CD1c-positive myeloid dendritic cell (primary cell): Measurements from ENCODE around the gene GLB1L3.
"Not testable (repeated sequence)": the region's sequence is repeated elsewhere in the genome, so short reads cannot be mapped to it uniquely, and the experiment has no call there.

ENCODE experiments used
- DNase-seq: peaks from one replicate; pipeline ENCODE4 v3.0.0-alpha.2; 2016; ENCODE audit errors: extremely low spot score

Gene GLB1L3

GRCh38 chr11:134250675-134251074 lies 25.5 kb upstream of the GLB1L3 start:
- DNase-seq: no peak

DNA sequence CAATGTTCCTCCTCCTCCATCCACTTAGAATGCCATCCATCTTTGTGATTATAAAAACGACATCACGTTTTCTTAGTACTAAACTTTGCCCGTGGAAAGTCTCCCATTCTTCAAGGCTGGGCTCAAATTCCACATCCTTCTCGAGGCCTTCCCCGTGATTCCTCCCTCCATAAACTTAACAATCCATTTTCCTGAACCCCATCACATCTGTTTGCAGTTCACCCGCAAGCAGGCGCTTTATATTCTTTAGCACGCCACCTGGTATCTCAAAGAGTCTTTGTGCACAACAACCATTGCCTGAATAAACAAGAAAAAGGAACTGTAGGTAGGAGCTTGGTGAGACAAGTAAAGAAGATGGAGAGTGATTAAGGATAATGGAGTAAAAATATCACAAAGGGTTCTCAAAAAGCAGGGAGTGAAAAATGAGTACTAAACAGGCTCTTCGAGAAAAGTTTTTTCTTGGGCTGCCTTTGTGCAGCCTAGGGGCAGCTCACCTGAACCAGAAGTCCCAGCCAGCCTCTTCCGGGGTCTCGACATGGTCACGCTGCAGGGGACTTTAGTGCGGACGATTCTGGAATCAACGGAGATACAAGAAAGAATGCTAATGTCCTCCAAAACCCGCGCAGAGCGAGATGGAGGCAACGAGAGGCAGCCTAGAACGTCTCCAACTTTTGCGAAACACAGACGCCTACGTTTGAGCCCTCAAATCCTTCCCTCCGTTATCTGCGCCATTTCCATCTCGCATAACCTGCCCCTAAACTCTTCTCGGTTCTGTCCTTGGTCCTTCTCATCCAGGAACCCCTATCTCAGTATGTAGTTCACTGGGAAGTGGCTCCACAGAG lies 23.6 kb upstream of the GLB1L3 start:
- peak; percentile 52 for DNase-seq

GRCh38 chr11:134253188-134253993 lies 22.8 kb upstream of the GLB1L3 start, which contains the start of the genes ACAD8 and THYN1:
TSS of gene ACAD8 (plus strand) at chr11:134253568. CDS start at chr11:134253601, 33 bp downstream.
TSS of gene THYN1 (minus strand) at chr11:134253352. CDS start at chr11:134252882, 470 bp downstream.
- DNase-seq: peak; percentile 97

GRCh38 chr11:134254433-134255183 lies 21.6 kb upstream of the GLB1L3 start:
- DNase-seq: peak; percentile 12

DNA sequence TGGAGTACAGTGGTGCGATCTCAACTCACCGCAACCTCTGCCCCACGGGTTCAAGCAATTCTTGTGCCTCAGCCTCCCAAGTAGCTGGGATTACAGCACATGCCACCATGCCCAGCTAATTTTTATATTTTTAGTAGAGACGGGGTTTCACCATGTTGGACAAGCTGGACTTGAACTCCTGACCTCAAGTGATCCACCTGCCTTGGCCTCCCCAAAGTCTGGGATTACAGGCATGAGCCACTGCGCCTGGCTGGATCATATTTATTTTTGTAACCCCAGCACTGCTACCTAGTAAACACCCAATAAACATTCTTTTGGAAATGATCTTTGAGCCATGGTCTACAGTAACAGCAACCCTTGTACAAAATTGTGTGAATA lies 21.0 kb upstream of the GLB1L3 start:
- not testable (repeated sequence) for DNase-seq

- DNase-seq: no peak
Observed at GRCh38 chr11:134257101-134257500, 19.1 kb upstream of the GLB1L3 start.

GRCh38 chr11:134258577-134258976 lies 17.6 kb upstream of the GLB1L3 start:
- no peak for DNase-seq

DNA sequence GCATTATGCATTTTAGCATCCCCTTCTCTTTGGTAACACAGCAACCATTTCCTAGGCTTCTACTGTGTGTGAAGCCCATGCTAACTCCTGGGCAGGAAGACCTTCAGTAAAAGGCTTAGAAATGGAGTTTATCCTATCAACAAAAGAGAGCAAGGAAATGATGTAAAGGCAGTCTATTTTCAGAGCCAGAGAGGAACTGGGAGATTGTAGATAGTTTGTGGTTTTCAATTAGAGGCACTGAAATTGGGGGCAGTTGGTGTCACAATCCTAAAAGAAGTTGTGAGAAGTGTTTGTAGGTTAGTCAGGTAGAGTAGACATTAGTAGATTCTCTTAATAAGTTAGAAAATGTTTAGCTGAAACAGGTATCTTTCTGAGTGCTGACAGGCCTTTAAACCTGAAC lies 15.7 kb upstream of the GLB1L3 start:
- DNase-seq: peak; percentile 17

- no peak for DNase-seq
Observed at GRCh38 chr11:134260983-134261382, 15.2 kb upstream of the GLB1L3 start.

DNA sequence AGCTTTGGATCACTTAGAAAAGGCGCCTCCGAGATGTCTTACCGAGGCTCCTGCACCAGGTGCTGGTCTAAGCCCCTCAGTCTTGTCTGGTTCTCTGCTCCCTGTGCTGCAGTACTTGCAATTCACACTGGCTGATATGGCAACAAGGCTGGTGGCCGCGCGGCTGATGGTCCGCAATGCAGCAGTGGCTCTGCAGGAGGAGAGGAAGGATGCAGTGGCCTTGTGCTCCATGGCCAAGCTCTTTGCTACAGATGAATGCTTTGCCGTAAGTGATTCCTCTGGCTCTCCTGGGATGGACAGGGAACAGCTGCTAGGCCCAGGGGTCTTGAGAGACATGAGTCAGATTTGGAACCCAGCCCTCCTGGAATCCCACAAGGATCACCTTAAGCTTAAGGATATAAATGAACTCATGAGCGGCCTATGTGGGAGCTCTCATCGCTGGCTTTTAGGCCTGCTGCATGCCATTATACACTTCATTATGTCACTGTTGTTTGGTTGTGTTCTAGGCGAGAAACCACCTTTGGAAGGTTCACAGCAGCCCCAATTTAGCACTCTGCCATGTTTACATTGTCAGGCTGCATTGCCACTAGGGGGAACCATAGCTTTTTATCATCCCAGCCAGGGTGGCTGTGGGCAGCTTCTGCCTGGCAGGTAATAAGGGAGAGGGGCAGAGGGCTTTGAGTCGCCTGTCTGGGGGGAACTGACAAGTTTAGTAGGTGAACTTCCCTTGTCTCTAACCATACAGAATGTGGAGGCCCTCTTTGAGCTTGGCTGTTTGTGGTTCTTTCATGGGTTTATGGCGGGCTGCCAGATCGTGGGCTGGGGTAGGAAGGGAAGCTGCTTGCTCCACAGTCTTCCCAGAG lies 14.3 kb upstream of the GLB1L3 start:
- DNase-seq: peak; percentile 21

DNA sequence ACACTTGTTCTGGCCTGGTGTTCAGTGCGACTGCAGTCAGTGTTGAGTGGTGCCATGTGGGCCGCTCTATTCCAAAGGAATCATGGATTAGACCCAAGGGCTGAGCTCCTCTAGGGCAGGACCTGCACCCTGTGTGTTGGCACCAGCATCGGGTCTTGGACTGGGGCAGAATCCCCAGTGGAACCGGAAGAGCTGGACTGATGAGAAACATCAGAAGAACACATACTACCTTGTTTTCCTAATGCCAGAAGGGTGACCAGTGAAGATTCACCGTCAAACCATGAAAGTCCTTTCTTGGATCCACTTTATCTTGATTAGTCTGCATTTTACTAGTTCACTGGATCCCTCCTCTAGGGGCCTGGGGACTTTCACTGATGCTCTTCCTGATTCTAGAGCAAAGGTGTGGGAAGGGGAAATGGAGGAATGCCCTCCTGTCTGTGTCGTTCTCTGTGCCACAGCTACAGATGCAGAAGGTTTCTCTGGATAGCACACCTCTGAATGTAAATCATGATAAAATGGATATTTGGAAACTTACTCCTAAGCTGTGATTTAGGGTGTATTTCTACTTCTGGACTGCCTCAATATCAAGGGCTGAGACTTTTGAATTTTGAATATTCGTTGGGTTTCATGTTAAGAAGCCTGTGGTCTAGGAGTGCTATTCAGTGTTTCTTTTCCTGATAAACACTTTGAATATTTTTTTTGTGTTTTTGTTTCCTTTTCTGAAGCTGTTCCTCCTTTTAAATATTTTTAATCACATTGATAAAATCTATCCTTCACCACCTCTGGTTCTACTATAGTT lies 11.0 kb upstream of the GLB1L3 start:
- DNase-seq: no peak

- DNase-seq: no peak
Observed at GRCh38 chr11:134266440-134266839, 9.7 kb upstream of the GLB1L3 start.

GRCh38 chr11:134266841-134267251 lies 9.3 kb upstream of the GLB1L3 start:
- DNase-seq: peak; percentile 73

DNA sequence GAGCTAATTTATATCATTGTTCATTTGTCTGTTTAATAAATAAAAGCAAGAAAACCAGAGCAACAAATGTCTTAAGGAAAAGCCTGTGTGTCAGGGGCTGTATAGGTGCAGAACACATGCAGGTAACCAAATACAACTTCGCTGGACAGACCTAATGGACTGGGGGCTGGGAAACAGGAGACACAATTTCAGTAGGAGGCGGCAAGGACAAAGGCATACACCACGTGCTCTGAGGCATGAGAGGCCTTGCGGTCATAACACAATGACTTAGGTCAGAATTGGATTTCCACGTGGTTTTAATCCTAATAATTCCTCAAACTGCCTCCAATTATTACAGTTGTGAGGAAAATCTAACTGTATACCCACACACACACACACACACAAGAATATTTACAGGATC lies 8.7 kb upstream of the GLB1L3 start:
- DNase-seq: no peak

DNA sequence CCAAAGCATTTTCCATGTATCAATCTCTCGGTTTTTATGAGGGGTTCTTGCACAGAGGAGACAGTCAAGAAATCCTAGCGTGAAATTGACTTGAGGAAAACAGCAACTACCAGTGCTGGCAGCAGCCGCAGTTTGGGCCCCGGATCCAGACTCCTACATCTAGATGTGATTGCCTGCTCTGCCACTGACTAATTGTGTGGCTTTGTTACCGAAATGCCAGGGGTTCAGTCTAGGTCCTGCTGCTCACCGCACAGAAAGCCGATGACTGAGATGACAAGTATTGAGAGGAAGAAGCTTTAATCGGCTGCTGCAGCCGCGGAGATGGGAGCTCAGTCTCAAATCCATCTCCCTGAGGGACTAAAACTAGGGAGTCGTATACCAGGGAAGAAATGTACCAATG lies 8.2 kb upstream of the GLB1L3 start:
- DNase-seq: no peak

DNA sequence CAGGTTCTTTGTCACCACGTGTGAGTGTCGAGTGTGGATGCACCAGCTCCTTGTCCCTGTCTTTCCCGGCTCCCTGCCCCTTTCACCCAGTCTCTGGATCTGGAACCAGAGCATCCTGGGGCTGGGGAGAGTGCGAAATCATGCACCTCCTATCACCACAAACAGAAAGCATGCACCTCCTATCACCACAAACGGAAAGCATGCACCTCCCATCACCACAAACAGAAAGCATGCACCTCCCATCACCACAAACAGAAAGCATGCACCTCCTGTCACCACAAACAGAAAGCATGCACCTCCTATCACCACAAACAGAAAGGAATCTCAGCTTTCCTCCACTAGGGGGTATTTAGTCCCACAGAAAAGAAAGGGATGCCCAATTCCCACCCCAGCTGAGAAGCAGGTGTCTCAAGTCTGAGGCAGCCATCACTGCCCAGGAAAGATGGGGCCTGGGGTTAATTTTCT lies 5.9 kb upstream of the GLB1L3 start:
- no peak for DNase-seq

GRCh38 chr11:134271978-134272377 lies 4.2 kb upstream of the GLB1L3 start:
- DNase-seq: no peak

DNA sequence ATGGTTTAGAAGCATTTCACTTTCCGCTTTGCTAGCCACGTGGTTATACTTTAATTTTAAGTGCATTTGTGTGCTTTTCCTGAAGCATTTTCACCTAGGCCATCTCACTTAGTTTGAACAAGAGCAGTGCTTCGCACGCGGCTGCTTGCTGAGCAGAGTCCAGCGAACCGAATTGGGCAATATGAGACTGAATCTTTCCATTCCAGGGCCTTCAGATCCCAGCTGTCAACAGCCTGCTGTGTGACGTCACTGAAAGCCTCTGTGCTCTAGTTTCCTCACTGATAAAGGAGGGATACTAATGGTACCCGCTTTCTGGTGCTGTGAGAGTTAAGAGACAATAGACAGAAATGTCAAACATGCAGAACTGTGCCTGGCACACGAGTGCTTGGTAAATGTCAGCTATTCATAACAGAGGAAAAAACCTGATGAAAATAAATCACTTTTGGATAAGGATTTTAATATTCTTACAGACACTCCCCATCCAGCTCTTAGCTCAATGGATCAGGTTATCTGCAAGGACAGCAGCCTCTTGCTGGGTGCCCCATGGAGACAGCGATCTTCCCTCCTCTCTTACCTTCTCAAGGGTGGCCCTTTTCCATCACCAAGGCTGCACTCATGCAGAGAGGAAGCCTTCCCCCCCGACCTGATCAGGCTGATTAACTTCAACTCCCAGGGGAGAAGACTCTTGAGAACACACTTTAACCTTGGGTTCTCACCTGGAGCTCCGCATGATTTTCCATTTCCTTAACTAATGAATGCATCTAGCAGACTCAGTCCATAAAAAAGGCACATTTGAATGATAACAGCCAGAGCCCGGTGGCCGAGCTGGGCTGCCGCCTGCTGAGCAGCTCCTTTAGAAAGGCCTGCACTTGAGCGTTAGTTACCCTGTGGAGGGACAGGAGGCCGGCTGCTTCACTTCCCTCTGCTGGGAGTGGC lies 3.5 kb upstream of the GLB1L3 start:
- no peak for DNase-seq

- DNase-seq: no peak
Observed at GRCh38 chr11:134273317-134273712, 2.9 kb upstream of the GLB1L3 start.
